SK-N-SH (cell line): Measurements from ENCODE around the gene ZNF865. TPM values are rescaled to one million over a fixed set of nuclear protein-coding genes. Genes with fewer than 3 reads are reported as not detected.

Experiments used
- CTCF ChIA-PET: fragments of 300-600, 350-600 bp; formaldehyde crosslinking; extraction: SDS; loops from one replicate; lab custom pipeline; 2021; lab: Yijun Ruan, JAX
- POLR2A ChIA-PET: fragments of 350-600 bp; sonication (Branson Sonifier 250); formaldehyde crosslinking; extraction: SDS; loops from one replicate; lab custom pipeline; 2020; ENCODE audit warnings: antibody characterized with exemption, inconsistent platforms; lab: Yijun Ruan, JAX
- DNase-seq: peaks from one replicate; pipeline ENCODE4 v3.0.0; 2012
- H2AFZ ChIP-seq: fragments of 200-600 bp; sonication (generic); 2 replicates; pipeline ENCODE4 v1.8.1; 2016; ENCODE audit warnings: antibody characterized with exemption, mild to moderate bottlenecking, low read depth
- H3F3A ChIP-seq: fragments of 200-600 bp; sonication (generic); replicated peaks from 2 replicates; pipeline ENCODE3; 2016; ENCODE audit warnings: antibody characterized with exemption, mild to moderate bottlenecking; ENCODE audit not compliant: insufficient read depth
- H3K27ac ChIP-seq, 2 experiments: fragments of 200-500 bp in 1 of 2; fragments of 200-600 bp in 1 of 2; sonication (Bioruptor generic) in 1 of 2; sonication (generic), shearing (Covaris generic) in 1 of 2; 2 replicates each; pipeline versions ENCODE4 v1.5.1 to v1.6.1; 2014 to 2016; ENCODE audit warnings: low read depth in 2 of 2, inconsistent platforms in 1 of 2, low read length in 1 of 2, mild to moderate bottlenecking in 1 of 2, mixed read lengths in 1 of 2
- H3K27me3 ChIP-seq: fragments of 200-600 bp; sonication (generic), shearing (Covaris generic); 2 replicates; pipeline ENCODE4 v1.6.1; 2016; ENCODE audit warnings: mixed run types; ENCODE audit not compliant: insufficient read depth
- H3K36me3 ChIP-seq, 2 experiments: fragments of 200-500 bp in 1 of 2; fragments of 200-600 bp in 1 of 2; sonication (Bioruptor generic) in 1 of 2; sonication (generic) in 1 of 2; replicated peaks in 1 of 2; 2 replicates each; pipeline versions ENCODE3 to v1.5.1; 2014 to 2016; ENCODE audit warnings: low read length in 1 of 2, mild to moderate bottlenecking in 1 of 2; ENCODE audit not compliant: insufficient read depth in 2 of 2, control insufficient read depth in 1 of 2
- H3K4me1 ChIP-seq, 2 experiments: fragments of 200-500 bp in 1 of 2; fragments of 200-600 bp in 1 of 2; sonication (Bioruptor generic) in 1 of 2; sonication (generic), shearing (Covaris generic) in 1 of 2; 2 replicates each; pipeline versions ENCODE4 v1.5.1 to v1.6.1; 2014 to 2016; ENCODE audit warnings: low read depth in 1 of 2, low read length in 1 of 2, mixed run types in 1 of 2; ENCODE audit not compliant: insufficient read depth in 2 of 2, control insufficient read depth in 1 of 2
- H3K4me2 ChIP-seq: fragments of 200-600 bp; sonication (generic), shearing (Covaris generic); 2 replicates; pipeline ENCODE4 v1.6.1; 2017; ENCODE audit warnings: mixed run types
- H3K4me3 ChIP-seq, 2 experiments: fragments of 200-500 bp in 1 of 2; fragments of 200-600 bp in 1 of 2; sonication (Bioruptor generic) in 1 of 2; sonication (generic), shearing (Covaris generic) in 1 of 2; 2 replicates each; pipeline versions ENCODE4 v1.5.1 to v1.8.1; 2014 to 2016; ENCODE audit warnings: low read depth in 2 of 2, inconsistent platforms in 1 of 2, low read length in 1 of 2, mild to moderate bottlenecking in 1 of 2, mixed read lengths in 1 of 2, moderate library complexity in 1 of 2
- H3K79me2 ChIP-seq: fragments of 200-600 bp; sonication (generic); 2 replicates; pipeline ENCODE4 v1.8.1; 2017; ENCODE audit warnings: mild to moderate bottlenecking; ENCODE audit not compliant: insufficient read depth
- H3K9ac ChIP-seq: fragments of 200-600 bp; sonication (generic); 2 replicates; pipeline ENCODE4 v1.6.1; 2017; ENCODE audit warnings: mixed run types
- H3K9me2 ChIP-seq: fragments of 200-600 bp; sonication (generic); 2 replicates; pipeline ENCODE4 v1.6.1; 2017; ENCODE audit warnings: mixed run types
- H3K9me3 ChIP-seq: fragments of 200-600 bp; sonication (generic); 2 replicates; pipeline ENCODE4 v1.6.1; 2017; ENCODE audit warnings: mixed run types, mild to moderate bottlenecking, moderate library complexity
- H4K20me1 ChIP-seq: fragments of 200-600 bp; sonication (generic); 2 replicates; pipeline ENCODE4 v1.6.1; 2017; ENCODE audit warnings: mild to moderate bottlenecking, mixed run types; ENCODE audit not compliant: insufficient read depth
- CTCF ChIP-seq: fragments of 200-600 bp; sonication (generic); IDR thresholded peaks from 2 replicates; pipeline ENCODE4 v1.6.1; 2017; ENCODE audit warnings: antibody characterized with exemption, mild to moderate bottlenecking, moderate library complexity
- ELF1 ChIP-seq: IDR thresholded peaks from 2 replicates; pipeline ENCODE4 v1.4.0; 2012
- FOSL2 ChIP-seq: IDR thresholded peaks from 2 replicates; pipeline ENCODE4 v1.4.0; 2012; ENCODE audit warnings: low read depth, mild to moderate bottlenecking, moderate library complexity, borderline replicate concordance
- FOXJ3 ChIP-seq: sonication (generic); formaldehyde crosslinking; IDR thresholded peaks from 2 replicates; pipeline ENCODE4 v1.5.1; 2020; ENCODE audit warnings: mild to moderate bottlenecking, missing genetic modification reagents
- FOXM1 ChIP-seq: IDR thresholded peaks from 2 replicates; pipeline ENCODE4 v1.4.0; 2012; ENCODE audit warnings: low read depth, mild to moderate bottlenecking
- GATA2 ChIP-seq: sonication (generic); formaldehyde crosslinking; IDR thresholded peaks from 2 replicates; pipeline ENCODE4 v1.5.0; 2020; ENCODE audit warnings: mild to moderate bottlenecking, missing genetic modification reagents
- IRF3 ChIP-seq: fragments of 150-350 bp; IDR thresholded peaks from 2 replicates; pipeline ENCODE4 v1.6.1; 2016; ENCODE audit warnings: mild to moderate bottlenecking, low read depth, low read length
- JUND ChIP-seq: IDR thresholded peaks from 2 replicates; pipeline ENCODE4 v1.4.0; 2012
- MAX ChIP-seq: IDR thresholded peaks from 2 replicates; pipeline ENCODE4 v1.4.0; 2012; ENCODE audit warnings: low read depth
- MEF2A ChIP-seq: IDR thresholded peaks from 2 replicates; pipeline ENCODE4 v1.4.0; 2012; ENCODE audit warnings: low read depth, borderline replicate concordance
- NRF1 ChIP-seq: IDR thresholded peaks from 2 replicates; pipeline ENCODE4 v1.6.1; 2012; ENCODE audit warnings: low read depth, mild to moderate bottlenecking, low read length
- POLR2AphosphoS5 ChIP-seq: IDR thresholded peaks from 2 replicates; pipeline ENCODE4 v1.6.1; 2012; ENCODE audit warnings: low read depth, low read length
- TAF1 ChIP-seq: IDR thresholded peaks from 2 replicates; pipeline ENCODE4 v1.6.1; 2012; ENCODE audit warnings: low read depth, mild to moderate bottlenecking, low read length, moderate library complexity, borderline replicate concordance
- TCF12 ChIP-seq: IDR thresholded peaks from 2 replicates; pipeline ENCODE4 v1.4.0; 2012
- USF1 ChIP-seq: IDR thresholded peaks from 2 replicates; pipeline ENCODE4 v1.4.0; 2012; ENCODE audit warnings: low read depth, borderline replicate concordance
- WGBS: methylation state at CpG from one replicate; pipeline ENCODE4 v1.1.6; 2017; ENCODE audit warnings: low lambda C conversion rate; 5-methylcytosine and 5-hydroxymethylcytosine counted together
- polyA plus RNA-seq, 3 experiments: library from polyadenylated mRNA; depleted of rRNA; stranded (reverse); fragments of >200 nt; gene quantifications; 2 replicates each; pipeline ENCODE4 v1.2.3, GENCODE V29; 2012

ZNF865 gene
- polyA plus RNA-seq, 1 of the 3 experiments (the other 2 are of a cell fraction) = 5.0 TPM

- TF ChIP-seq CTCF (peak; percentile 83), IRF3 (no peak), GATA2 (no peak), FOXJ3 (CRISPR knock-in tag) (no peak), FOSL2 (no peak), USF1 (no peak), POLR2AphosphoS5 (no peak)
Measured at GRCh38 chr19:55632463-55632834, 27.0 kb downstream of the ZNF865 start (continued).

GRCh38 chr19:55633861-55634260 lies 28.4 kb downstream of the ZNF865 start:
- Histone ChIP-seq H3K27me3 (no peaks in the 10 kb centered on the region), H3F3A (peaks cover 15% of the 10 kb centered on the region), H4K20me1 (no peaks in the 10 kb centered on the region), H2AFZ (peak overlapping the region; percentile 97; the same call in 1 of the 2 replicates), H3K36me3 (peaks cover 0 to 6% of the 10 kb centered on the region in 2 experiments), H3K9me2 (no peaks in the 10 kb centered on the region), H3K79me2 (peaks cover 40% of the 10 kb centered on the region), H3K4me1 (peaks cover 0 to 16% of the 10 kb centered on the region in 2 experiments; a peak in 1 of 4 replicates), H3K27ac (no peak overlapping the region; a peak in 1 of 4 replicates), H3K4me2 (peak overlapping the region; percentile 97; the same call in 1 of the 2 replicates), H3K9me3 (no peaks in the 10 kb centered on the region), H3K9ac (no peak overlapping the region), H3K4me3 (no peak overlapping the region)
- DNase-seq = no peak
- CTCF ChIA-PET = interaction anchor here (0.7 to 4.6 kb wide), 15 partner anchors 10 to 493 kb away, joined by 3 to 40 read pairs (median 9); partner anchors contain the start of genes CCDC106, U2AF2, ZNF581 and ZNF784
- WGBS = 96% methylated on average over 8 of the region's 8 CpGs
- POLR2A ChIA-PET = interaction anchor here (2.4 kb wide), 1 partner anchor 20 kb away, joined by 5 read pairs; no protein-coding TSS in a partner anchor
- no peak for TF ChIP-seq TAF1
- TF ChIP-seq MEF2A = no peak
- no peak for TF ChIP-seq FOXM1
- TF ChIP-seq FOXJ3 (CRISPR knock-in tag) = no peak
- TF ChIP-seq MAX = no peak
- no peak for TF ChIP-seq USF1
- no peak for TF ChIP-seq FOSL2
- TF ChIP-seq ELF1 = no peak
- no peak for TF ChIP-seq TCF12
- TF ChIP-seq JUND = no peak
- TF ChIP-seq NRF1 = no peak
